Measurements from ENCODE around the gene CREG2.

DNA sequence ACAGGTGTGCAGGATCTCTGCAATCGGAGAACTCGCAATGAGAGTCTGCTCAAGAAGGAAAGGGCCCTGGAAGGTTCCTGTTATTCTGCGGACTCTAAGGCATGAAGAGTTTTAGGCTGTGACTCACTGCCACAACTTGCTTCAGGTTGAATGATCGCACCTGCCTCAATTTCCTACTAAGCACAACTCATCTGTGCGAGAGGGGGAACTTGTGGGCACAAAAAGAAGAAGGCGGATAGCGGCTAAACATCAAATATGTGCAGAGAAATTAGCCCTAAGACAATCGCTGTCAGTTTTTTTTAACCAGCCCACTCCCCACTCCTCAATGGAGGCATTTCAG lies 14.0 kb upstream of the CREG2 start:
- TF ChIP-seq, protein P1, sequence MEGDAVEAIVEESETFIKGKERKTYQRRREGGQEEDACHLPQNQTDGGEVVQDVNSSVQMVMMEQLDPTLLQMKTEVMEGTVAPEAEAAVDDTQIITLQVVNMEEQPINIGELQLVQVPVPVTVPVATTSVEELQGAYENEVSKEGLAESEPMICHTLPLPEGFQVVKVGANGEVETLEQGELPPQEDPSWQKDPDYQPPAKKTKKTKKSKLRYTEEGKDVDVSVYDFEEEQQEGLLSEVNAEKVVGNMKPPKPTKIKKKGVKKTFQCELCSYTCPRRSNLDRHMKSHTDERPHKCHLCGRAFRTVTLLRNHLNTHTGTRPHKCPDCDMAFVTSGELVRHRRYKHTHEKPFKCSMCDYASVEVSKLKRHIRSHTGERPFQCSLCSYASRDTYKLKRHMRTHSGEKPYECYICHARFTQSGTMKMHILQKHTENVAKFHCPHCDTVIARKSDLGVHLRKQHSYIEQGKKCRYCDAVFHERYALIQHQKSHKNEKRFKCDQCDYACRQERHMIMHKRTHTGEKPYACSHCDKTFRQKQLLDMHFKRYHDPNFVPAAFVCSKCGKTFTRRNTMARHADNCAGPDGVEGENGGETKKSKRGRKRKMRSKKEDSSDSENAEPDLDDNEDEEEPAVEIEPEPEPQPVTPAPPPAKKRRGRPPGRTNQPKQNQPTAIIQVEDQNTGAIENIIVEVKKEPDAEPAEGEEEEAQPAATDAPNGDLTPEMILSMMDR (IDR thresholded peaks at IDR 0.05): no peak
- TF ChIP-seq POLR2A (IDR thresholded peaks at IDR 0.05): no peak
- no peak for TF ChIP-seq POLR2AphosphoS5 (IDR thresholded peaks at IDR 0.05)
